ENCODE measurements around the gene ABI2. TPM values are rescaled to one million over a fixed set of nuclear protein-coding genes. Genes with fewer than 3 reads are reported as not detected.
"Not testable (repeated sequence)": the region's sequence is repeated elsewhere in the genome, so short reads cannot be mapped to it uniquely, and the experiment has no call there.

The ABI2 gene
- total and polyA plus RNA-seq, 2 experiments from 2014 or later = 49.8 to 76.8 TPM

- Histone ChIP-seq H3K9me3 (ENCODE audit: low read depth) (no peaks in the 10 kb centered on the region), H3K27ac (peak overlapping the region; percentile 79), H3K36me3 (no peaks in the 10 kb centered on the region), H3K4me1 (ENCODE audit: low read depth) (peaks cover 8% of the 10 kb centered on the region), H3K27me3 (no peaks in the 10 kb centered on the region), H3K4me3 (no peak overlapping the region)
- no peak for TF ChIP-seq CTCF (IDR thresholded peaks at IDR 0.05; ENCODE audit: low read depth, low read length)
- peak in 1 of 2 donors; percentile 71 for DNase-seq (ENCODE audit: low read depth in 1 of 2, low spot score in 1 of 2)
Measured at GRCh38 chr2:203360833-203361430, 32.7 kb downstream of the ABI2 start.

- Histone ChIP-seq H3K36me3 (no peaks in the 10 kb centered on the region), H3K27me3 (no peaks in the 10 kb centered on the region), H3K9me3 (ENCODE audit: low read depth) (no peaks in the 10 kb centered on the region), H3K4me1 (ENCODE audit: low read depth) (peaks cover 8% of the 10 kb centered on the region), H3K4me3 (no peak overlapping the region), H3K27ac (peak overlapping the region; percentile 79)
- no peak for DNase-seq (ENCODE audit: low read depth in 1 of 2, low spot score in 1 of 2)
- TF ChIP-seq CTCF (IDR thresholded peaks at IDR 0.05; ENCODE audit: low read depth, low read length) = no peak
Measured at GRCh38 chr2:203361495-203361894, 33.3 kb downstream of the ABI2 start.

- Histone ChIP-seq H3K9me3 (ENCODE audit: low read depth) (no peaks in the 10 kb centered on the region), H3K27ac (peak overlapping the region; percentile 79), H3K4me3 (no peak overlapping the region), H3K27me3 (no peaks in the 10 kb centered on the region), H3K36me3 (no peaks in the 10 kb centered on the region), H3K4me1 (ENCODE audit: low read depth) (peaks cover 8% of the 10 kb centered on the region)
- DNase-seq (ENCODE audit: low read depth in 1 of 2, low spot score in 1 of 2) = peak in 1 of 2 donors; percentile 16
- TF ChIP-seq CTCF (IDR thresholded peaks at IDR 0.05; ENCODE audit: low read depth, low read length) = no peak
Measured at GRCh38 chr2:203361922-203362321, 33.7 kb downstream of the ABI2 start.

DNA sequence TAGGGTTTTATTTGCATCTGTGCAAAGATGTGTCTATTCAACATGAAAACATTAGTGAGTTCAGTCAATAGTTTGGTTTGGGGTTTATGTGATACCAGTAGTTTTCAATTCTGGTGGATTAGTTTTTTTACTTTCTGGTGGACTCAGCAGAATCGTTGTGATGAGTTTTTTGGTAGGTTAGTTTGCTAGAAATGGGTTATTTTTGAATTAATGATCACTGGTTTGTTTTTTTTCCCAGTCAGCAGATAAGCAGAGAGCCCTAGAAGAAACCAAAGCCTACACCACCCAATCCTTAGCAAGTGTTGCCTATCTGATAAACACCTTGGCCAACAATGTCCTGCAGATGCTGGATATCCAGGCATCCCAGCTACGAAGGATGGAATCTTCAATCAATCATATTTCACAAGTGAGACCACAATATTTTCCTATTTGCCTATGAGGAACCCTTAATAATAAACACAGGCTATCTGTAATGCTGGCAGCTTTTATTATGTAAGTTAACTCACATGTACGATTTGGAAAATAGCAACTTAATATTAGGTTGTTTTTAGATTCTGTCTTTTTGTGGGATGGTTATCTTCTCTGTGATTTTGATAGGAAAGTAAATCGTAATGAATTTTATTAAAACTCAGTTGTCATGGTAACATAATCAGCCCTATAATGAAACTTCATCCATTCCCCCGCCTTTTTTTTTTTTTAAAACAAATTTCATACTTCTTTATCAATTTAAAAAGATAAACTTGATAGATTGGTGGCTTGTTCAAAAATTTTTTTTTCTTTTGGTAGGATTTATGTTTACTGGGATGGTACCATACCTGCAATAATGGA, 38.7 kb downstream of the ABI2 start:
- Histone ChIP-seq H3K27me3 (no peaks in the 10 kb centered on the region), H3K4me3 (no peak overlapping the region), H3K9me3 (ENCODE audit: low read depth) (no peaks in the 10 kb centered on the region), H3K36me3 (peaks cover 5% of the 10 kb centered on the region), H3K4me1 (ENCODE audit: low read depth) (no peaks in the 10 kb centered on the region), H3K27ac (no peak overlapping the region)
- no peak for DNase-seq (ENCODE audit: low read depth in 1 of 2, low spot score in 1 of 2)
- TF ChIP-seq CTCF (IDR thresholded peaks at IDR 0.05; ENCODE audit: low read depth, low read length) = no peak

GRCh38 chr2:203372706-203373105, 44.5 kb downstream of the ABI2 start:
- not testable (repeated sequence) for H3K27me3 ChIP-seq; H3K27ac ChIP-seq; H3K4me1 ChIP-seq (ENCODE audit: low read depth); DNase-seq (ENCODE audit: low read depth in 1 of 2, low spot score in 1 of 2); H3K4me3 ChIP-seq; H3K9me3 ChIP-seq (ENCODE audit: low read depth); H3K36me3 ChIP-seq

DNA sequence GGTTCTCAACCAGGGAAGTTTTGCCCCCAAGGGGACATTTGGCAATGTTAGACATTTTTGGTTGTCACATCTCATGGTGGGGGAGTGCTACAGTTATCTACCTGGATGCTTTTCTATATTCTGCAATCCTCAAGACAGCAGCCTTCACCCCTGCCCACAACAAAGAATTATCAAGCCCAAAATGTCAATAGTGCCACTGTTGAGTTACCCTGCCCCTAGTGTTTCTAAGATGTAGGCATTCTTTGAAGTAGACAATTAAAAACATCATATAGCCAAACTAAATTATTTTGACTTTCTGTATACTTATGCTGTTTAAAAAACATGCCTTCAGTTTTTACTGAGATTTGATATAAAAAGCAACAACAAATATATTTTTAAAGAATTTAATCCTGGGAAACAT, 48.0 kb downstream of the ABI2 start:
- Histone ChIP-seq H3K9me3 (ENCODE audit: low read depth) (no peaks in the 10 kb centered on the region), H3K27ac (no peak overlapping the region), H3K27me3 (no peaks in the 10 kb centered on the region), H3K36me3 (no peaks in the 10 kb centered on the region), H3K4me3 (no peak overlapping the region), H3K4me1 (ENCODE audit: low read depth) (no peaks in the 10 kb centered on the region)
- no peak for TF ChIP-seq CTCF (IDR thresholded peaks at IDR 0.05; ENCODE audit: low read depth, low read length)
- DNase-seq (ENCODE audit: low read depth in 1 of 2, low spot score in 1 of 2) = no peak

Measured in cardiac muscle cell (in vitro differentiated cells and primary cell).